GM23338 (cell line): ENCODE measurements around the gene THY1.

Source experiments
- EZH2 ChIP-seq: fragments of 200-600 bp; sonication (generic); IDR thresholded peaks from one replicate; pipeline ENCODE4 v1.8.0; 2017; ENCODE audit warnings: antibody characterized with exemption, mild to moderate bottlenecking, low read depth; ENCODE audit not compliant: unreplicated experiment
- POLR2AphosphoS5 ChIP-seq: IDR thresholded peaks from 2 replicates; pipeline ENCODE4 v1.6.1; 2016; ENCODE audit warnings: antibody characterized with exemption, low read depth
- TF ChIP-seq, protein P1 (sequence below), 2 experiments: fragments of 200-600 bp in 1 of 2; sonication (generic) in 1 of 2; conservative IDR thresholded peaks; 2 replicates each; pipeline versions ENCODE4 v1.5.1 to v1.6.1; 2016 to 2017; ENCODE audit warnings: antibody characterized with exemption in 2 of 2, low read depth in 2 of 2, mild to moderate bottlenecking in 2 of 2, moderate library complexity in 1 of 2

DNA sequence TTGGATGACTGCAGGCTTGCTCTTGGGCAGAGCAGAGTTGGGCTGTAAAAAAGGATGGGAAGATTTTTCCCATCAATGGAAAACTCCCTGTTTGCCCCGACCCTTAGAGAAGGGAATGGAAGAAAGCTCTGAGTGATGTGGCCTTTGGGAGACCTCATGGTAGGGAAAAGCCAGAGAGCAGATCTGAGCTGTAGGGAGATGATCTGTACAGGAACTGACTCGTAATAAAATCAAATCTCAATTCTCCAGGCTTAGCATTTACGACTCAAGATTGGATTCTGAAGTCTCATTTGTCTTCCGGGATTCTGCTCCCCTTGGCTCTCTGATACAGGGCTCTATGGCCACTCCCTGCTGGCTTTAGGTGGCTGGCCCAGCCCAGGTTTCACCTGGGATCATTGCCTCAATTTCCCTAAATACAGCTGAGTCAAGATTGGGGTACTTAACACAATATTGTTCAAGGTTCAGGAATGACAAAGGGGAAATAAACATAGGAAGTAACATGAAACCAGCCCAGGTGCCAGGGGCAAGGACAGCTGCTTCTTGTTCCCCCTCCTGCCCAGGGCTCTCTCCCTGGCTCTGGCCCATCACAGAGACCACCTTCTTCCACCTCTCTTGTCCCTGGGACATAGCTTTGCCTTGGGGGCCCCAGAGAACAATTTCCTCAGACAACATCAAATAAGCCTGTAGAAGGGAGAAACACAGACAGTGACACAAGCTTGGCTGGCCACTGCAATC lies 38.4 kb upstream of the THY1 start:
- TF ChIP-seq, protein P1, sequence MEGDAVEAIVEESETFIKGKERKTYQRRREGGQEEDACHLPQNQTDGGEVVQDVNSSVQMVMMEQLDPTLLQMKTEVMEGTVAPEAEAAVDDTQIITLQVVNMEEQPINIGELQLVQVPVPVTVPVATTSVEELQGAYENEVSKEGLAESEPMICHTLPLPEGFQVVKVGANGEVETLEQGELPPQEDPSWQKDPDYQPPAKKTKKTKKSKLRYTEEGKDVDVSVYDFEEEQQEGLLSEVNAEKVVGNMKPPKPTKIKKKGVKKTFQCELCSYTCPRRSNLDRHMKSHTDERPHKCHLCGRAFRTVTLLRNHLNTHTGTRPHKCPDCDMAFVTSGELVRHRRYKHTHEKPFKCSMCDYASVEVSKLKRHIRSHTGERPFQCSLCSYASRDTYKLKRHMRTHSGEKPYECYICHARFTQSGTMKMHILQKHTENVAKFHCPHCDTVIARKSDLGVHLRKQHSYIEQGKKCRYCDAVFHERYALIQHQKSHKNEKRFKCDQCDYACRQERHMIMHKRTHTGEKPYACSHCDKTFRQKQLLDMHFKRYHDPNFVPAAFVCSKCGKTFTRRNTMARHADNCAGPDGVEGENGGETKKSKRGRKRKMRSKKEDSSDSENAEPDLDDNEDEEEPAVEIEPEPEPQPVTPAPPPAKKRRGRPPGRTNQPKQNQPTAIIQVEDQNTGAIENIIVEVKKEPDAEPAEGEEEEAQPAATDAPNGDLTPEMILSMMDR (conservative IDR thresholded peaks at IDR 0.05; ENCODE audit: low read depth in 2 of 2) = no peak
- TF ChIP-seq POLR2AphosphoS5 (no peak), EZH2 (no peak)
